ENCODE measurements around the gene CHMP6.

DNA sequence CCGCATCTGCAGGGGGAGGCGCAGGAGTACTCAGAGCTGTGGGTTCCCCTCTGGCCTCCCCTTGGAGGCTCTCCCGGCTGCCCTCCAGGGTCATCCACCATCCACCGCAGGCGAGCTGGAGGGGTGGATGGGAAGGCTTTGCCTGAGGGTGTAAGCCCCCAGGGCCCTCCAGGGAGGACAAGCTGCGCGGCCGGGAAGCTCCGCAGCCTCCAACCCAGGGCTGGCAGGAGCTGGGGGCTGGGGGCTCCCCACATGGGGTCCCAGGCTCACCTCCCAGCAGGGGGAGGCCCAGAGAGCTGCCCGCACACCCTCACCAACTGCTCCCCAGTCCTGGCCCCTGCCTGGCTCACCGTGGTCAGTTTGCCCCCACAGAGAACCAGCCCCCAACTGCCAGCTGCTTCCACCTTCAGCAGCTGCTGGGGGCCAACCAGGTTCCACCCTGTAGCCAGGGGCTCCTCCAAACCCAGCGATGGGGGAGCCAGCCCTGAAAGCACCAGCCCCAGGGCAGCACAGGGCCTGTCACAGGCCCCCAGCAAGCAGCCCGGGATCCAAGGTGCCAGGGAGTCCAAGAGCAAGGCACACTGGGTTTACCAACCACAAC, 19.8 kb upstream of the CHMP6 start:
- TF ChIP-seq, protein P1, sequence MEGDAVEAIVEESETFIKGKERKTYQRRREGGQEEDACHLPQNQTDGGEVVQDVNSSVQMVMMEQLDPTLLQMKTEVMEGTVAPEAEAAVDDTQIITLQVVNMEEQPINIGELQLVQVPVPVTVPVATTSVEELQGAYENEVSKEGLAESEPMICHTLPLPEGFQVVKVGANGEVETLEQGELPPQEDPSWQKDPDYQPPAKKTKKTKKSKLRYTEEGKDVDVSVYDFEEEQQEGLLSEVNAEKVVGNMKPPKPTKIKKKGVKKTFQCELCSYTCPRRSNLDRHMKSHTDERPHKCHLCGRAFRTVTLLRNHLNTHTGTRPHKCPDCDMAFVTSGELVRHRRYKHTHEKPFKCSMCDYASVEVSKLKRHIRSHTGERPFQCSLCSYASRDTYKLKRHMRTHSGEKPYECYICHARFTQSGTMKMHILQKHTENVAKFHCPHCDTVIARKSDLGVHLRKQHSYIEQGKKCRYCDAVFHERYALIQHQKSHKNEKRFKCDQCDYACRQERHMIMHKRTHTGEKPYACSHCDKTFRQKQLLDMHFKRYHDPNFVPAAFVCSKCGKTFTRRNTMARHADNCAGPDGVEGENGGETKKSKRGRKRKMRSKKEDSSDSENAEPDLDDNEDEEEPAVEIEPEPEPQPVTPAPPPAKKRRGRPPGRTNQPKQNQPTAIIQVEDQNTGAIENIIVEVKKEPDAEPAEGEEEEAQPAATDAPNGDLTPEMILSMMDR (conservative IDR thresholded peaks at IDR 0.05) = no peak
- no peak for TF ChIP-seq ZFX (IDR thresholded peaks at IDR 0.05)
